RWPE2 (cell line): ENCODE results near the gene CHST6.

Experiments used
- ATAC-seq: fragments of 200-7000 bp; cut with Tn5 transposase; 3 replicates; pipeline ENCODE4 v1.9.1; 2021; ENCODE audit warnings: low read depth
- DNase-seq: peaks from one replicate; pipeline ENCODE4 v3.0.0-alpha.2; 2020; ENCODE audit warnings: low spot score
- H3K27ac ChIP-seq: fragments of 450-650 bp; 2 replicates; pipeline ENCODE4 v1.5.1; 2017; ENCODE audit warnings: mild to moderate bottlenecking; ENCODE audit not compliant: poor library complexity, severe bottlenecking
- H3K27me3 ChIP-seq: fragments of 250-450 bp; sonication (Bioruptor Pico); 2 replicates; pipeline ENCODE4 v1.5.1; 2021; ENCODE audit warnings: mild to moderate bottlenecking, moderate library complexity; ENCODE audit not compliant: insufficient read depth, poor library complexity, severe bottlenecking
- H3K36me3 ChIP-seq: fragments of 250-450 bp; sonication (Bioruptor Pico); 2 replicates; pipeline ENCODE4 v1.5.1; 2020; ENCODE audit warnings: low read depth, mild to moderate bottlenecking, moderate library complexity
- H3K4me1 ChIP-seq: fragments of 250-450 bp; sonication (Bioruptor Pico); 2 replicates; pipeline ENCODE4 v1.5.1; 2021; ENCODE audit warnings: mild to moderate bottlenecking, moderate library complexity; ENCODE audit not compliant: insufficient read depth, poor library complexity, severe bottlenecking
- H3K4me3 ChIP-seq: fragments of 250-450 bp; sonication (Bioruptor Pico); 2 replicates; pipeline ENCODE4 v1.5.1; 2021; ENCODE audit warnings: mild to moderate bottlenecking, moderate library complexity; ENCODE audit not compliant: severe bottlenecking
- H3K9me3 ChIP-seq: fragments of 250-450 bp; sonication (Bioruptor Pico); 2 replicates; pipeline ENCODE4 v1.5.1; 2021; ENCODE audit warnings: mild to moderate bottlenecking, moderate library complexity; ENCODE audit not compliant: severe bottlenecking
- CTCF ChIP-seq: fragments of 450-650 bp; IDR thresholded peaks from one replicate; pipeline ENCODE4 v1.5.1; 2017; ENCODE audit warnings: mild to moderate bottlenecking, moderate library complexity; ENCODE audit not compliant: poor library complexity, severe bottlenecking

The CHST6 gene

DNA sequence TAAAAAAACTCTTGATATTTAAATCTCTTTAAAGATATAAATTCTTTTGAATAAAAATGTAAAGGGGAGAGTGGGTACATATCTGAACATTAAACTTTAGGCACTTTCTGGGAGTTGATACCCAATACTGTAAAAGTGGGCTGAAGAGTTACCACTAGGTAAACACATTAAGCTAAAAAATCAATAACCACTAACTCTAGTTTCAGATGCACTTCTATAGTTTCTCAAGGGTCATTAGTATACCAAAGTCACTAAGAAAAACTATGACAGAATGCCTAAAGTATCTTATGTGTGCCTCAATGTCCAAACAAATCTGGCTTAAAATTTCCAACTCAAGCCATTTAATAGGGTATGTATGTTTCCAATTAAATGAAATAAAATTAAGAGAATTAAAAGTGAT is 48.8 kb downstream of the CHST6 start:
- ATAC-seq = no peak
- H3K4me1 ChIP-seq = no peaks in the 10 kb centered on the region

GRCh38 chr16:75445298-75445697 is 49.9 kb downstream of the CHST6 start:
- H3K9me3 ChIP-seq = no peaks in the 10 kb centered on the region
- ATAC-seq = no peak
- no peak for TF ChIP-seq CTCF

More for the DNA sequence above, 48.8 kb downstream of the CHST6 start:
- DNase-seq = no peak
- Histone ChIP-seq H3K4me3 (no peak overlapping the region), H3K27me3 (no peaks in the 10 kb centered on the region), H3K36me3 (peaks cover 59% of the 10 kb centered on the region), H3K27ac (no peak overlapping the region), H3K9me3 (no peaks in the 10 kb centered on the region)
- no peak for TF ChIP-seq CTCF

GRCh38 chr16:75443298-75443697 is 51.9 kb downstream of the CHST6 start:
- Histone ChIP-seq H3K4me3 (no peak overlapping the region), H3K27ac (no peak overlapping the region), H3K9me3 (no peaks in the 10 kb centered on the region), H3K4me1 (no peaks in the 10 kb centered on the region), H3K27me3 (no peaks in the 10 kb centered on the region), H3K36me3 (peaks cover 35% of the 10 kb centered on the region)
- TF ChIP-seq CTCF = no peak
- ATAC-seq (no peak), DNase-seq (no peak)

More at GRCh38 chr16:75445298-75445697, 49.9 kb downstream of the CHST6 start:
- Histone ChIP-seq H3K4me3 (no peak overlapping the region), H3K27ac (no peak overlapping the region), H3K27me3 (no peaks in the 10 kb centered on the region), H3K4me1 (no peaks in the 10 kb centered on the region), H3K36me3 (peaks cover 48% of the 10 kb centered on the region)
- DNase-seq = no peak

DNA sequence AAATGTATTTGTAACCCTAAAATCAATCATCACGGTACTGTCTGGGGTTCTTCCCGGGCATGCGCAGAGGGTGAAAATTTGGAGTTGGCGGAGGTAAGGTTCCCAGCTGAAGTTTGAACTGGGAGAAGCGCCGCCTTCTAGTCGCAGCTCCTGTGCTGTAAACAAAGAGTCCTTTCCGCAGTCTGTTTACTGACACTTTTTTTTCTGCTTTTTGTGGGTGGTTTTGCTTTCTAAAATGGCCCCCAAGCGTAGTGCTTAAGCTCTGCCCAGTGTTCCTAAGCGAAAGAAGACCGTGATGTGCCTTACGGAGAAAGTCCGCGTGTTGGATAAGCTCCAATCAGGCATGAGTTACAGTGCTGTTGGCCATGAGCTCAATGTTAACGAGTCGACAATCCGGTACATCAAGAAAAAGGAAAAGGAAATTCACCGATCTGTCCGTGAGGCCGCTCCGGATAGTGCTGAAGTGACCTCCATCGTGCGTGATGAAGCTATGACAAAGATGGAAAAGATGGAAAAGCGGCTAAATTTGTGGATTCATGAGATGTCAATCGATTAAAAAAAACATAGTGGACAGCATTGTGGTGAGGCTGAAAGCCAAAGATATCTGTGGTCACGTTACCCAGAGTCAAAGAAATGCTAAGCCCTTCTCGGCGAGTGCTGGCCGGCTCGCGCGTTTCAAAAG is 61.4 kb downstream of the CHST6 start:
- Histone ChIP-seq H3K27me3 (no peaks in the 10 kb centered on the region), H3K9me3 (no peaks in the 10 kb centered on the region)

More for the DNA sequence above, 61.4 kb downstream of the CHST6 start:
- Histone ChIP-seq H3K4me1 (no peaks in the 10 kb centered on the region), H3K36me3 (peaks cover 4% of the 10 kb centered on the region), H3K4me3 (peak overlapping the region; percentile 70), H3K27ac (peak overlapping the region; percentile 68)
- peak; percentile 72 for DNase-seq
- ATAC-seq = peak; percentile 74
- TF ChIP-seq CTCF = no peak
